NCI-H128 (cell line): Measurements from ENCODE around the gene MYO3A.

Experiments
- DNase-seq: peaks from one replicate; lab custom pipeline; 2025; ENCODE audit not compliant: unreplicated experiment; lab: John Stamatoyannopoulos, UW

Gene MYO3A

DNA sequence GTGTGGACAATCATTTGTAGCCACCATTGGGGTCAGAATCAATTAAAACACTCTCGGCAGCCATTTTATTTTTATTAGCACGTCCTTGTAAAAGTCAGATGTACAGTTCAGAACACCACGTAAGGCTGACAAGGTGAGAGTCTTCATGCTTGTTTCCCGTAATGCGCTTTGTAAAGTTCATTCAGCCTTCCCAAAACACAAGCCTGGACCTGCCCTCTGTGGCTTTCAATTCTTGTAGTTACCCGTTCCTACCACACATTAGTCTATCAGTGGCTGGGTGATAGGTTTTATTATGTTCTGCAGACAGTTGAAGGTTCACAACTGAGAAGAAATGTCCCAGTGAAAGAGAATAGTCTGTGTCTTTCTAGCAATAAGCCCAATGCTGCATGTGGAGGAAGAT, 317.9 kb downstream of the MYO3A start:
- no peak for DNase-seq

DNA sequence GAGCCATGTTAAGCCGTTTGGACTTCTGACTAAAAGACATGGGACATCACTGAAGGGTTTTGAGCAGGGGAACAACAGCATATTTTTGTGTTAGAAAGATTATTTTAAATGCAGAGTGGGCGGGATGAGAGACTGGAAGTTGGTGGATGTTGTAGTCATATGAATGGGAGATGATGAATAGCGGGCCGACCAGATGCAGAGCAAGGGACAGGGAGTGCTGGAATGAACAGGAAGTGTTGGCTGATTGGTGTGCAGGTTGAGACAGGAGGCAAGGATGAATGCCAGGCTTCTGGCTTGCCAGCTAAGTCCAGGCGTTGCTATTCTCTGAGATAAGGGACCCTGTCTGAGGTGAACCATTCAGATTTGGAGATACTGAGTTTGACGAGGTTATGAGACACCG, 320.6 kb downstream of the MYO3A start:
- DNase-seq: no peak

DNA sequence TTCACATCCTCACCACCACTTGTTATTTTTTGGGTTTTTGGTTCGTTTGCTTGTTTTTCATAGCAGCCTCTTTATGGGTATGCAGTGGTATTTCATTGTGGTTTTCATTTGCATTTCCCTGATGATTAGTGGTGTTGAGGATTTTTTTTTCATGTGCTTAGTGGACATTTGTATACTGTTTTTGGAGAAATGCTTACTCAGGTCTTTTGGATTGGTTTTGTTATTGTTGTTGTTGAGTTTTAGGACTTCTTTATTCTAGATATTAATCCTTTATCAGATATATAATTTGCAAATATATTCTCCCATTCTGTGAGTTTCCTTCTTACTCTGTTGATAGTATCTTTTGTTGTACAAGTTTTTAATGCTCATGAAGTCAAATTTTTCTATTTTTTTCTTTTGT, 325.3 kb downstream of the MYO3A start:
- no peak for DNase-seq
